H1 (cell line): ENCODE measurements around the gene BARHL2. TPM values are rescaled to one million over a fixed set of nuclear protein-coding genes. Genes with fewer than 3 reads are reported as not detected.

ENCODE experiments used
- CTCF ChIA-PET: fragments of 300-600 bp; sonication (Branson Sonifier 250); formaldehyde crosslinking; loops from one replicate; lab custom pipeline; 2021; ENCODE audit not compliant: partially characterized antibody; lab: Charles Lee
- POLR2A ChIA-PET: fragments of 300-600 bp; sonication (Branson Sonifier 250); formaldehyde crosslinking; loops from one replicate; lab custom pipeline; 2021; ENCODE audit warnings: inconsistent platforms; ENCODE audit not compliant: partially characterized antibody; lab: Charles Lee
- DNase-seq, 2 experiments: peaks; one replicate each; pipeline versions ENCODE4 v3.0.0 to v3.0.0-alpha.2; 2010 to 2022; ENCODE audit warnings: low spot score in 2 of 2, low read depth in 1 of 2, mixed read lengths in 1 of 2
- FAIRE-seq: peaks from 2 replicates; lab custom pipeline; 2011; peaks lifted over from hg19 to GRCh38; lab: Jason Lieb, UNC
- H2AFZ ChIP-seq: 2 replicates; pipeline ENCODE4 v1.8.1; 2012; ENCODE audit warnings: low read length, inconsistent platforms
- H2AK5ac ChIP-seq: 2 replicates; pipeline ENCODE4 v1.6.1; 2013; ENCODE audit warnings: low read depth, low read length
- H2BK120ac ChIP-seq: replicated peaks from 2 replicates; pipeline ENCODE3; 2013; ENCODE audit warnings: low read depth, low read length, inconsistent platforms
- H2BK12ac ChIP-seq: 2 replicates; pipeline ENCODE4 v1.6.1; 2013; ENCODE audit warnings: low read depth, low read length
- H2BK15ac ChIP-seq: 2 replicates; pipeline ENCODE4 v1.6.1; 2013; ENCODE audit warnings: low read length
- H2BK20ac ChIP-seq: 2 replicates; pipeline ENCODE4 v1.6.1; 2013; ENCODE audit warnings: low read length
- H2BK5ac ChIP-seq: 2 replicates; pipeline ENCODE4 v1.6.1; 2013; ENCODE audit warnings: low read depth, low read length
- H3K14ac ChIP-seq: 2 replicates; pipeline ENCODE4 v1.6.1; 2013; ENCODE audit warnings: inconsistent platforms; ENCODE audit not compliant: insufficient read length
- H3K18ac ChIP-seq: 2 replicates; pipeline ENCODE4 v1.6.1; 2013; ENCODE audit warnings: low read length; ENCODE audit errors: extremely low read depth
- H3K23ac ChIP-seq: 2 replicates; pipeline ENCODE4 v1.6.1; 2013; ENCODE audit warnings: inconsistent platforms; ENCODE audit not compliant: insufficient read length
- H3K23me2 ChIP-seq: 2 replicates; pipeline ENCODE4 v1.6.1; 2013; ENCODE audit warnings: low read depth, low read length
- H3K27ac ChIP-seq: 2 replicates; pipeline ENCODE4 v1.6.1; 2011; ENCODE audit warnings: low read depth, low read length, inconsistent platforms
- H3K27me3 ChIP-seq, 4 experiments: replicated peaks in 1 of 4; 1 replicate in 1 of 4; 2 replicates in 3 of 4; pipeline versions ENCODE4 v1.6.1 to v1.8.1; 2011 to 2013; ENCODE audit warnings: low read length in 3 of 4, mild to moderate bottlenecking in 3 of 4, inconsistent platforms in 2 of 4, mixed read lengths in 2 of 4, moderate library complexity in 1 of 4; ENCODE audit not compliant: control insufficient read depth in 3 of 4, insufficient read depth in 3 of 4; ENCODE audit errors: extremely low read depth in 1 of 4
- H3K36me3 ChIP-seq, 4 experiments: 2 replicates each; pipeline versions ENCODE4 v1.6.1 to v1.8.1; 2011 to 2013; ENCODE audit warnings: mild to moderate bottlenecking in 4 of 4, low read length in 3 of 4, moderate library complexity in 2 of 4, control low read depth in 1 of 4, inconsistent platforms in 1 of 4; ENCODE audit not compliant: insufficient read depth in 4 of 4, control insufficient read depth in 2 of 4
- H3K4ac ChIP-seq: replicated peaks from 2 replicates; pipeline ENCODE3; 2013; ENCODE audit warnings: low read length, low read depth, mixed read lengths, inconsistent platforms; ENCODE audit not compliant: insufficient read length
- H3K4me1 ChIP-seq, 4 experiments: replicated peaks in 1 of 4; 1 replicate in 1 of 4; 2 replicates in 3 of 4; pipeline versions ENCODE4 v1.6.1 to v1.8.1; 2011 to 2013; ENCODE audit warnings: low read length in 3 of 4, inconsistent platforms in 2 of 4, mixed read lengths in 1 of 4; ENCODE audit not compliant: insufficient read depth in 4 of 4, control insufficient read depth in 3 of 4
- H3K4me2 ChIP-seq, 2 experiments: 2 replicates each; pipeline versions ENCODE4 v1.6.1 to v1.8.1; 2011 to 2013; ENCODE audit warnings: low read depth in 2 of 2, low read length in 2 of 2, control low read depth in 1 of 2, inconsistent platforms in 1 of 2, mild to moderate bottlenecking in 1 of 2; ENCODE audit not compliant: insufficient read depth in 1 of 2
- H3K4me3 ChIP-seq, 4 experiments: fragments of 200-600, 300-600 bp in 1 of 4; sonication (generic), shearing (Covaris generic), sonication (Bioruptor Twin) in 1 of 4; 2 replicates each; pipeline versions ENCODE4 v1.5.1 to v1.8.1; 2011 to 2016; ENCODE audit warnings: low read length in 4 of 4, low read depth in 3 of 4, control low read depth in 2 of 4, inconsistent platforms in 2 of 4, mild to moderate bottlenecking in 2 of 4, mixed read lengths in 1 of 4, moderate library complexity in 1 of 4; ENCODE audit not compliant: insufficient read depth in 2 of 4; ENCODE audit errors: extremely low read depth in 1 of 4
- H3K56ac ChIP-seq: replicated peaks from 2 replicates; pipeline ENCODE3; 2013; ENCODE audit warnings: low read depth, mild to moderate bottlenecking, mixed read lengths, low read length, inconsistent platforms; ENCODE audit not compliant: insufficient read length
- H3K79me1 ChIP-seq: 2 replicates; pipeline ENCODE4 v1.6.1; 2013; ENCODE audit warnings: low read depth, low read length, control low read depth
- H3K79me2 ChIP-seq, 2 experiments: 2 replicates each; pipeline versions ENCODE4 v1.6.1 to v1.8.1; 2012 to 2013; ENCODE audit warnings: low read length in 2 of 2, mild to moderate bottlenecking in 2 of 2, inconsistent platforms in 1 of 2; ENCODE audit not compliant: insufficient read depth in 2 of 2, control insufficient read depth in 1 of 2
- H3K9ac ChIP-seq, 4 experiments: replicated peaks in 1 of 4; 1 replicate in 1 of 4; 2 replicates in 3 of 4; pipeline versions ENCODE4 v1.6.1 to v1.8.1; 2011 to 2013; ENCODE audit warnings: low read depth in 3 of 4, low read length in 3 of 4, control low read depth in 2 of 4, mild to moderate bottlenecking in 2 of 4, moderate library complexity in 2 of 4, inconsistent platforms in 1 of 4; ENCODE audit errors: extremely low read depth in 1 of 4
- H3K9me3 ChIP-seq, 2 experiments: 2 replicates each; pipeline versions ENCODE4 v1.6.1 to v1.8.1; 2012 to 2013; ENCODE audit warnings: mild to moderate bottlenecking in 2 of 2, moderate library complexity in 2 of 2, control low read depth in 1 of 2, inconsistent platforms in 1 of 2, low read depth in 1 of 2, low read length in 1 of 2, mixed read lengths in 1 of 2; ENCODE audit not compliant: insufficient read depth in 2 of 2
- H4K20me1 ChIP-seq, 2 experiments: replicated peaks in 1 of 2; 2 replicates each; pipeline versions ENCODE3 to v1.8.1; 2011 to 2013; ENCODE audit warnings: inconsistent platforms in 2 of 2, low read length in 2 of 2, mild to moderate bottlenecking in 1 of 2; ENCODE audit not compliant: insufficient read depth in 2 of 2, control insufficient read depth in 1 of 2
- H4K5ac ChIP-seq: 2 replicates; pipeline ENCODE4 v1.6.1; 2013; ENCODE audit warnings: low read length, low read depth, mixed read lengths, inconsistent platforms; ENCODE audit not compliant: insufficient read length
- H4K8ac ChIP-seq: 2 replicates; pipeline ENCODE4 v1.8.0; 2013; ENCODE audit warnings: mild to moderate bottlenecking, moderate library complexity, low read length, inconsistent platforms; ENCODE audit not compliant: insufficient read depth; ENCODE audit errors: extremely low read depth
- H4K91ac ChIP-seq: replicated peaks from 2 replicates; pipeline ENCODE3; 2013; ENCODE audit warnings: low read length, mixed read lengths, inconsistent platforms; ENCODE audit not compliant: insufficient read length
- BACH1 ChIP-seq: IDR thresholded peaks from 2 replicates; pipeline ENCODE4 v1.6.1; 2012; ENCODE audit warnings: low read length, improper control_type of control experiment
- CBX5 ChIP-seq: fragments of 300-800, 300-1000 bp; sonication (generic); IDR thresholded peaks from 2 replicates; pipeline ENCODE4 v1.7.1; 2016; ENCODE audit warnings: antibody characterized with exemption, low read length, low read depth
- CTCF ChIP-seq, 3 experiments: IDR thresholded peaks; 1 replicate in 2 of 3; 2 replicates in 1 of 3; pipeline versions ENCODE4 v1.5.1 to v1.6.1; 2011; ENCODE audit warnings: low read length in 3 of 3, mild to moderate bottlenecking in 3 of 3, inconsistent platforms in 2 of 3, low read depth in 1 of 3, moderate library complexity in 1 of 3; ENCODE audit not compliant: insufficient read depth in 1 of 3; ENCODE audit errors: control extremely low read depth in 1 of 3
- PHF8 ChIP-seq: fragments of 200-600 bp; sonication (generic); conservative IDR thresholded peaks from 2 replicates; pipeline ENCODE4 v1.7.1; 2012; ENCODE audit warnings: low read depth, mild to moderate bottlenecking, inconsistent platforms, low read length, moderate library complexity
- WGBS, 2 experiments: shearing (Covaris generic) in 1 of 2; methylation state at CpG; one replicate each; pipeline versions ENCODE4 v1.1.6 to v1.1.7; 2013 to 2015; ENCODE audit warnings: low lambda C conversion rate in 2 of 2, mixed read lengths in 2 of 2, inconsistent platforms in 1 of 2, low coverage in 1 of 2, missing lambda C conversion rate in 1 of 2; ENCODE audit not compliant: insufficient replicate concordance in 2 of 2, insufficient coverage in 1 of 2, insufficient read length in 1 of 2; ENCODE audit errors: extremely low coverage in 1 of 2, missing lambda C conversion rate in 1 of 2; 5-methylcytosine and 5-hydroxymethylcytosine counted together
- polyA plus RNA-seq, 7 experiments: library from polyadenylated mRNA; depleted of rRNA in 3 of 7; stranded (reverse) in 5 of 7; unstranded in 2 of 7; fragments of >200 nt in 5 of 7; fragments of 200-250 nt in 2 of 7; gene quantifications; 1 replicate in 5 of 7; 2 replicates in 1 of 7; 4 replicates in 1 of 7; pipeline versions ENCODE4 v1.2.1 to v1.2.3, GENCODE V29; 2011 to 2013; ENCODE audit warnings: missing spikeins in 2 of 7, mixed read lengths in 2 of 7
- total RNA-seq: library from RNA; stranded (reverse); fragmentation: NEBNext Ultra II Directional; extraction: Animal tissue kit (Norgen Biotek cat#: 25700); gene quantifications from 2 replicates; pipeline ENCODE4 v1.2.1, GENCODE V29; 2021

Gene BARHL2
- total and polyA plus RNA-seq, 2 of the 8 experiments (the other 6 are each of a cell fraction or from before 2014, with no cell fraction given) = 0.15 TPM; not detected in 1

GRCh38 chr1:90745972-90746371, 28.9 kb upstream of the BARHL2 start:
- Histone ChIP-seq H3K9me3 (no peaks in the 10 kb centered on the region), H2BK5ac (no peak overlapping the region), H4K5ac (no peak overlapping the region), H2BK20ac (no peak overlapping the region), H3K79me1 (no peaks in the 10 kb centered on the region), H3K4me1 (no peaks in the 10 kb centered on the region; a peak in 1 of 7 replicates), H3K14ac (no peak overlapping the region)
- WGBS, 2 experiments = 91% methylated on average over 2 of the region's 2 CpGs; no CpG with 5 or more reads in 1 of the 2 experiments
- POLR2A ChIA-PET = no interaction called here
- TF ChIP-seq CBX5 (no peak), PHF8 (no peak), BACH1 (no peak), CTCF (IDR thresholded peaks at IDR 0.05; ENCODE audit: control extremely low read depth in 1 of 3, insufficient read depth in 1 of 3, low read depth in 1 of 3, low read length in 3 of 3) (no peak)
- TF ChIP-seq, all 59 proteins: peak for 0
- DNase-seq = no peak
- Histone ChIP-seq H2BK15ac (no peak overlapping the region), H4K20me1 (no peaks in the 10 kb centered on the region), H3K23me2 (no peaks in the 10 kb centered on the region; the same call in 1 of the 2 replicates), H2BK120ac (no peak overlapping the region), H2BK12ac (no peak overlapping the region), H4K91ac (no peak overlapping the region), H3K27me3 (no peaks in the 10 kb centered on the region; a peak in 1 of 7 replicates), H4K8ac (no peak overlapping the region), H3K18ac (no peak overlapping the region), H3K27ac (no peak overlapping the region), H3K36me3 (no peaks in the 10 kb centered on the region), H3K4me3 (no peak overlapping the region), H2AFZ (no peak overlapping the region), H2AK5ac (no peak overlapping the region), H3K79me2 (no peaks in the 10 kb centered on the region), H3K23ac (no peak overlapping the region), H3K56ac (no peak overlapping the region), H3K9ac (no peak overlapping the region), H3K4ac (no peak overlapping the region), H3K4me2 (no peak overlapping the region)
- CTCF ChIA-PET = interaction anchor here (0.6 to 1.5 kb wide), 5 partner anchors 15 to 1267 kb away, joined by 3 to 5 read pairs (median 3); no protein-coding TSS in a partner anchor
- FAIRE-seq = no peak
